ENCODE measurements around the gene ARL13B. TPM values are rescaled to one million over a fixed set of nuclear protein-coding genes. Genes with fewer than 3 reads are reported as not detected.

ARL13B gene
- 9.1 and 12.6 TPM in 2 replicates for total RNA-seq

DNA sequence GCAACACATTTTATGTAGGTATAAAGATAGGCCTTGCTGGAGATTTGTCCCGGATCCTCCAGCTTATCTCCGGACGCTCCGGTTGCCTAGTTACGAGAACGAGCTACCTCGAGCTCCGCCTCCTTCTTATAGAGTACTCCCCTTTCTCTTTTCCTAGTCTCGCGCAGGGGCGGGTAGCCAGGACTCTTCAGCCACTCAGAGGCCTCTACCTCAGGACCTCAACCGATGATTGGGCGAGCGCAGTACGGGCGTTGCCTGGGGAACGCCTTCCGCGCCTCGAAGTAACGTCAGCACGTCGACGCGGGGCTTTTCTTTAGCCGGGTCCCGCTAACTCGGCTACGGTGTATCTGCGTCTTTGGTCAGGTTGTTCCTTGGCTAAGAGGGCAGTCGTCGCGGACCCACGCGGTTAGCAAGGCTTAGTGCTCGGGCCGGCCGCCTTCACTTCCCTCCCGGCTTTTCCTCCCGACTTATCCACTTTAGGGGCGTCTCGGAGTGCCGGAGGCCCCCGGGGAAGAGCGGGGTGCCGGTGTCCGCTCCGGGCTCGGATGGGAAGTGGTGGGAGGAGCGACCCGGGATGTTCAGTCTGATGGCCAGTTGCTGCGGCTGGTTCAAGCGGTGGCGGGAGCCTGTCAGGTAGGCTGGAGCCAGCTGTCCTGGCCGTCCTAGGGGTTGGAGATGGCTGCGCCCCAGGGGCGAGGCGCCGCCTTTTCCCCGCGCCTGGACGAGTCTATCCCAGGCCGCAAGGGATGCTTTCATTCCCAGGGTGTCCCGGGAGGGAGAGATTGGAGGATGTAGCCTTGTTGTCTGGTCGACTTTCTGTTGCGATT is at the start of gene ARL13B:
Gene ARL13B, plus strand, starts transcription at position 306 of the 827 bp plus-strand sequence. Its CDS starts 269 bp downstream, at position 575.

GRCh38 chr3:93973131-93974126 is 6.5 kb upstream of the ARL13B start, which contains the start of gene PROS1:
Gene PROS1, minus strand, starts transcription at chr3:93973896. Its CDS starts 147 bp downstream, at chr3:93973749.

GRCh38 chr3:94028093-94028837 is 48.3 kb downstream of the ARL13B start, which contains the start of gene STX19:
Gene STX19, minus strand, starts transcription at chr3:94028597. Its CDS starts 13,328 bp downstream, at chr3:94015269.

DNA sequence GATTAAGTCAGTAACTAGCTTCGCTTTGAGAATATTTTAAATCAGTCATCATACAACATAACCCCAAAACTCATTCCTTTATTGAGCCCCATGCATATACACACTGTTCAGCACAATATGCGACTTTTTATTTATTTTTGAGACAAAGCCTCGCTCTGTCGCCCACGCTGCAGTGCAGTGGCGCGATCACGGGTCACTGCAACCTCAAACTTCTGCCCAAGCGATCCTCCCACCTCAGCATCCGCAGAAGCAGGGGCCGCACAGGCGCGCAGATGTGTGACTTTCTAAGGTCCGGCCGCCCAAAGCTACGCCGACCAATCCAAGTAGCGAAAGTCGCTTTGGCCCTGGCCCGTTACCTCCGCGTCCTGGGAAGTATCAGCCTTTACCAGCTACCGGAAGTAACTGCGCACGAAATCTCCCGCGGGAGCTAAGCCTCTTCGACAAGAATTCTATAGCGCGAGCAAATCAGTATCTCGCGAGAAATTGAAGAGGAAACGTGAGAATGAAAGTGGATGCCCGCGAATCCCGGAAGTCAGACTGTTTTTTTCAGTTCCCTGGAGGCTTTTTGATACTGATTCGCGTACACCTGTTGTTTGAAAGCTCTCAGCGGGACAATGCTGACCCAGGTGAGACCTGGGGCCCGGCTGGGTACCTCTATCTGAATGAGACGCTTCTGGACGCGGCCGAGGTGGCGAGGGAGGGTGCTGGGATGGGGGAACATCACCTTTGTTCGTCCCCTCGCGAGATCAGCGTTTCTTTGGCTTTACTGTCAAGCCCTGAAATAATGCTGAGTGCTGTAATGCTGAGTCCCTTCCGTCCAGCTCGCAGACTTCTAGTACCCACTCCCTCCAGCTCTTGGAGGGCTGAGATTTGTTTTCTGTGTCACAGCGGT is 82.8 kb downstream of the ARL13B start, which contains the start of the genes DHFR2 and NSUN3:
Gene DHFR2, minus strand, starts transcription at position 404 of the 892 bp plus-strand sequence. CDS start 1,405 bp downstream, outside the sequence.
Gene NSUN3, plus strand, starts transcription at position 549 of the 892 bp plus-strand sequence. Its CDS starts 66 bp downstream, at position 615.

Other genes starting within 250 kb of the ARL13B start
- gene PROS1, start 6.3 kb upstream of the ARL13B start, total RNA-seq, result 4.9 and 8.1 TPM in 2 replicates
- gene STX19, start 48.4 kb downstream of the ARL13B start, total RNA-seq, result not detected in 2 replicates
- gene DHFR2, start 82.8 kb downstream of the ARL13B start, total RNA-seq, result 1.9 and 2.1 TPM in 2 replicates
- gene NSUN3, start 82.9 kb downstream of the ARL13B start, total RNA-seq, result 10.4 and 11.7 TPM in 2 replicates

Measured in epithelial cell of umbilical artery (primary cell).